ENCODE results near the gene FARP1.
"Not testable (repeated sequence)": the region's sequence is repeated elsewhere in the genome, so short reads cannot be mapped to it uniquely, and the experiment has no call there.

The FARP1 gene

GRCh38 chr13:98342953-98343352, 200.1 kb downstream of the FARP1 start:
- DNase-seq = no peak

- no peak for DNase-seq
Measured at GRCh38 chr13:98343461-98343860, 200.6 kb downstream of the FARP1 start.

- DNase-seq = no peak
Measured at GRCh38 chr13:98344392-98344791, 201.5 kb downstream of the FARP1 start.

- no peak for DNase-seq
Measured at GRCh38 chr13:98345107-98345935, 202.4 kb downstream of the FARP1 start.

- no peak for DNase-seq
Measured at GRCh38 chr13:98346904-98347636, 204.2 kb downstream of the FARP1 start.

- no peak for DNase-seq
Measured at GRCh38 chr13:98347756-98348155, 204.9 kb downstream of the FARP1 start.

GRCh38 chr13:98348466-98349200, 205.7 kb downstream of the FARP1 start:
- no peak for DNase-seq

GRCh38 chr13:98349731-98350305, 206.9 kb downstream of the FARP1 start:
- DNase-seq = no peak

GRCh38 chr13:98350746-98351330, 207.9 kb downstream of the FARP1 start:
- no peak for DNase-seq

GRCh38 chr13:98351636-98352035, 208.7 kb downstream of the FARP1 start:
- no peak for DNase-seq

GRCh38 chr13:98352226-98352625, 209.3 kb downstream of the FARP1 start:
- DNase-seq = no peak

GRCh38 chr13:98353750-98354149, 210.9 kb downstream of the FARP1 start:
- no peak for DNase-seq

GRCh38 chr13:98358937-98359336, 216.0 kb downstream of the FARP1 start:
- DNase-seq = no peak

GRCh38 chr13:98360545-98360944, 217.7 kb downstream of the FARP1 start:
- no peak for DNase-seq

GRCh38 chr13:98363326-98363725, 220.4 kb downstream of the FARP1 start:
- no peak for DNase-seq

GRCh38 chr13:98364179-98364578, 221.3 kb downstream of the FARP1 start:
- DNase-seq = no peak

- no peak for DNase-seq
Measured at GRCh38 chr13:98364647-98365046, 221.8 kb downstream of the FARP1 start.

GRCh38 chr13:98365302-98365701, 222.4 kb downstream of the FARP1 start:
- no peak for DNase-seq

- no peak for DNase-seq
Measured at GRCh38 chr13:98366010-98366409, 223.1 kb downstream of the FARP1 start.

- no peak for DNase-seq
Measured at GRCh38 chr13:98366443-98366842, 223.5 kb downstream of the FARP1 start.

- no peak for DNase-seq
Measured at GRCh38 chr13:98366959-98367358, 224.1 kb downstream of the FARP1 start.

GRCh38 chr13:98368019-98368418, 225.1 kb downstream of the FARP1 start:
- DNase-seq = no peak

GRCh38 chr13:98369520-98369919, 226.6 kb downstream of the FARP1 start:
- not testable (repeated sequence) for DNase-seq

Data from effector CD4-positive, alpha-beta T cell (primary cell).